Right cardiac atrium (tissue), 5 donors: Measurements from ENCODE around the gene RABAC1. TPM values are rescaled to one million over a fixed set of nuclear protein-coding genes. Genes with fewer than 3 reads are reported as not detected.
A peak's percentile ranks its signal among the peaks of the same experiment; 100 is the strongest.
"Not testable (repeated sequence)": the region's sequence is repeated elsewhere in the genome, so short reads cannot be mapped to it uniquely, and the experiment has no call there.

ENCODE experiments used
- ATAC-seq, 2 donors: fragments of 200-7000 bp; cut with Tn5 transposase; one replicate each; pipeline versions ENCODE4 v1.8.0 to v1.9.1; 2020; ENCODE audit warnings: moderate library complexity in 2 of 2, mild to moderate bottlenecking in 1 of 2
- DNase-seq, 3 donors: peaks; one replicate each; pipeline ENCODE4 v3.0.0-alpha.2; 2020
- H3K27ac ChIP-seq: one replicate; pipeline ENCODE4 v1.5.1; 2013; ENCODE audit warnings: mild to moderate bottlenecking, low read length, control low read depth, moderate library complexity
- H3K27me3 ChIP-seq: one replicate; pipeline ENCODE4 v1.6.1; 2013; ENCODE audit not compliant: control insufficient read depth, insufficient read depth
- H3K4me1 ChIP-seq: one replicate; pipeline ENCODE4 v1.6.1; 2013; ENCODE audit warnings: low read length; ENCODE audit not compliant: control insufficient read depth, insufficient read depth
- H3K4me3 ChIP-seq: one replicate; pipeline ENCODE4 v1.5.1; 2013; ENCODE audit warnings: low read length, control low read depth
- H3K9me3 ChIP-seq: one replicate; pipeline ENCODE4 v1.6.1; 2013; ENCODE audit warnings: low read length; ENCODE audit not compliant: control insufficient read depth
- WGBS: extraction: QIAGEN DNeasy Blood & Tissue Kit; methylation state at CpG from one replicate; pipeline ENCODE4 v1.1.7; 2013; 5-methylcytosine and 5-hydroxymethylcytosine counted together
- intact Hi-C, 4 donors: fragments of 100-400 bp; cut with DNase I; formaldehyde crosslinking; loops; one replicate each; pipeline versions ENCODE4 v1.11.0 to v1.14.0; 2022 to 2023
- polyA plus RNA-seq: library from polyadenylated mRNA; stranded (reverse); fragments of 200-250 nt; gene quantifications from one replicate; pipeline ENCODE4 v1.2.3, GENCODE V29; 2013
- total RNA-seq, 4 donors: library from RNA; stranded (reverse); fragmentation: NEBNext Ultra II Directional; extraction: Animal tissue kit (Norgen Biotek cat#: 25700); gene quantifications; one replicate each; pipeline ENCODE4 v1.2.1, GENCODE V29; 2021
- donor health status: healthy with polysubstance abuse.
- donor health status: DM: no; HTN: yes; CAD: no.
- donor health status: DM: no; HTN: no; CAD: no.
- donor health status: DM: no; HTN: yes; CAD: no; lungs with severe emphysema.
- donor health status: DM: yes; HTN: yes; CAD: no.

Gene RABAC1
- total and polyA plus RNA-seq, 5 donors: 79.6 to 140 (median 94.4) TPM

DNA sequence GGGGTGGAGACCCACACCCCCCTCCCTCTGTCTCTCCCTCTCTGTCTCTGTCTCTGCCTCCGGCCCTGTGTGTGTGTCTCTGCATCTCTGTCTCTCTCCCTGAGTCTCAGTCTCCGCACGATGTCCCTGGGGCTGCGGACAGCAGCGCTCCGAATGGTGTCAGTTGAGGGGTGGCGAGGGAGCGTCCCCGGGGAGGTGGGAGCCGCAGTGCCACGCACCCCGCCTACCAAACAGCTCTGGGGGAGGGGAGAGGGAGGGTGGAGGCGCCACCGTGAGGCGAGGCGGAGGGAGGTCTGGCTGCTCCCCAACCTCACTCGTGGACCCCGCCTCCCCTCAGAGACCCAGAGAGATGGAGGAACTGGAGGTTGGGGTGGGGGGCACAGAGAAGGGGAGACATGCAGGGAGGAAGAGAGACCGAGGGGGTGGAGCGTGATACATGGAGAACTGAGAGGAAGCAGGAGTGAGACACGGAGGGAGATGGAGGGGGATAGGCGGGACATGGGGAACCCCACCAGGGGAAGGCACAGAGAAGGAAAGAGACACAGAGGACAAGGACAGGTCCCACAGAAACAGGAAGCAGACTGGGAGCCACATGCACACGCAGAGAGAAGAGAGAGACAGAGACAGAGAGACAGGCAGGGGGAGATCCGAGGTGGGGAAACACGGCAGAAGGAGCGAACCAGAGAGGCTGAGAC lies 38.1 kb downstream of the RABAC1 start:
- WGBS: 5% methylated on average over 26 of the region's 26 CpGs
- ATAC-seq (no peak), DNase-seq (peak in 2 of 3 donors; percentile 36 to 40)
- Histone ChIP-seq H3K4me1 (no peaks in the 10 kb centered on the region), H3K9me3 (no peaks in the 10 kb centered on the region), H3K4me3 (no peak overlapping the region), H3K27me3 (no peaks in the 10 kb centered on the region), H3K27ac (no peak overlapping the region)
- intact Hi-C loops: no loop called here

DNA sequence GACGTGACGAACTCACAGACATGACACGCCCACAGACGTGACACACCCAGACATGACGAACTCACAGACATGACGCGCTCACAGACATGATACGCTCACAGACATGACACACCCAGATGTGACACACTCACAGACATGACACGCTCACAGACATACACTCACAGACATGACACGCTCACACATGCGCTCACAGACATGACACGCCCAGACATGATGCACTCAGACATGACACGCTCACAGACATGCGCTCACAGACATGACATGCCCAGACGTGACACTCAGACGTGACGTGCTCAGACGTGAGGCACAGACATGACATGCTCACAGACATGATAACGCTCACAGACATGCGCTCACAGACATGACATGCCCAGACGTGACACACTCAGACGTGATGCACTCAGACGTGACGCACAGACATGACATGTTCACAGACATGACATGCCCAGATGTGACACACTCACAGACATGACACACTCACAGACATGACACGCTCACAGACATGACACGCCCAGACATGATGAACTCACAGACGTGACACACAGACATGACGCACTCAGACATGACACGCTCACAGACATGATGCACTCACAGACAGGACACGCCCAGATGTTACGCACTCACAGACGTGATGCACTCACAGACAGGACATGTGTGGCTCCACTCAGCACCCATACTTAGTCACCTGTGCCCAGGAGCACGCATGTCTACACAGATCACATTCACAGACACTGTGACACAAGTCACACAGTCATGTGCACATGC lies 39.0 kb downstream of the RABAC1 start:
- Histone ChIP-seq H3K27me3 (no peaks in the 10 kb centered on the region), H3K4me1 (no peaks in the 10 kb centered on the region), H3K4me3 (no peak overlapping the region), H3K27ac (no peak overlapping the region), H3K9me3 (no peaks in the 10 kb centered on the region)
- intact Hi-C loops: no loop called here
- DNase-seq (peak in 2 of 3 donors; percentile 25 to 26), ATAC-seq (no peak)
- WGBS: 84% methylated on average over 33 of the region's 33 CpGs

DNA sequence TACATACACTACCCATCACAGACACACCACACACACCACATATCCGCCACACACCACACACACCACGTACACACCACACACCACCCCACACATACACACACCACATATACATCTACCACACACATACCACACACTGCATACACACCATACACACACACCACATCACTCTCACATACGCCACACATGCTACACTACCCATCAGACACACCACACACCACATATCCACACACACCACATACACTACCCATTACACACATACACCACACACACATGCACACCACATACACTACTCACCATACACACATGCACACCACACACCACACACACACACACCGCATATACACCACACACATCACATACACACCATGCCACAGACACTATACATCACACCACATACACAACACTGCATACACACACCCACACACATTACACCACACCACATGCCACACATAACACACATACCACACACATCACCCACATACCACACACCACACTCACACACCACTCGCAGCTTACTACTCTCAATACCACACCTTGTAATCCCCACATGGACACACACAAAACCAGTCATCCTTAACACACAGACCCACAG lies 40.4 kb downstream of the RABAC1 start:
- Histone ChIP-seq H3K9me3 (no peaks in the 10 kb centered on the region), H3K4me1 (no peaks in the 10 kb centered on the region), H3K4me3 (no peak overlapping the region), H3K27ac (no peak overlapping the region), H3K27me3 (no peaks in the 10 kb centered on the region)
- ATAC-seq: no peak
- 91% methylated on average over 5 of the region's 5 CpGs for WGBS
- intact Hi-C loops: no loop called here
- DNase-seq: peak in 1 of 3 donors; percentile 5

DNA sequence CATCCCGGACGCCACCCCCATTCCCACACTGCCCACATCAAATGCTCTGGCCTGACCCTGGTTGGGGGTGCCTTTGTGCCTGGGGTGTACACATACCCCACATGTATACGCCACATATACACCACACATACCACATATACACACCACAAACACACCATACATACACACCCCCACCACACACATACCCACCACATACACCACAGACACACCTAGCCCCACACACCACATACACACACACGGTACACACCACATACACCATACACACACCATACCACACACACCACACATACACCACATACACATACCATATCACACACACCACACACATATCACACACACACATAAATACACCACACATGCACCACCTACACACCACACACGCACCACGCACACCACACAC lies 41.0 kb downstream of the RABAC1 start:
- DNase-seq (no peak), ATAC-seq (no peak)
- 86% methylated on average over 6 of the region's 6 CpGs for WGBS
- intact Hi-C loops: no loop called here
- no peaks in the 10 kb centered on the region for H3K27me3 ChIP-seq
- no peak overlapping the region for H3K27ac ChIP-seq
- H3K9me3 ChIP-seq: no peaks in the 10 kb centered on the region
- H3K4me3 ChIP-seq: no peak overlapping the region
- H3K4me1 ChIP-seq: no peaks in the 10 kb centered on the region

DNA sequence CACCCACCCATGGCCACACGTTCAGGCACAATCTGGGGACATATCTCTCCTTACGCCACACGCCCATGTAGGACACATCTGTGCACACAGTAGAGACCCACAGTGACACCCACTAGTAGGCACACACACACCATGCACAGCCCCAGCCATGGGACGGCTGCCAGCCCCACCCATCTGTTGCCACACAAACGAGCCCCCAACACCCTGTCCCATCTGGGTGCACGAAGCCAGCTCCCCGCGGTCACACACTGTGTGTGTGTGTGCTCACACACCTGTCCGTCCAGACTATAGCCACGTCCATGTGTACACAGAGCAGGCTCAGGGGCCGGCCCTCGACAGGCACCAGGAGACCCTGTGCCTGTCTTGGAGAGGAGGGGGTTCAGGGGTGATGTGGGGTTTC lies 41.4 kb downstream of the RABAC1 start:
- Histone ChIP-seq H3K4me1 (no peaks in the 10 kb centered on the region), H3K9me3 (no peaks in the 10 kb centered on the region), H3K27ac (no peak overlapping the region), H3K4me3 (no peak overlapping the region), H3K27me3 (no peaks in the 10 kb centered on the region)
- no peak for ATAC-seq
- WGBS: 59% methylated on average over 12 of the region's 12 CpGs
- intact Hi-C loops: no loop called here
- DNase-seq: peak in 2 of 3 donors; percentile 25 to 55

DNA sequence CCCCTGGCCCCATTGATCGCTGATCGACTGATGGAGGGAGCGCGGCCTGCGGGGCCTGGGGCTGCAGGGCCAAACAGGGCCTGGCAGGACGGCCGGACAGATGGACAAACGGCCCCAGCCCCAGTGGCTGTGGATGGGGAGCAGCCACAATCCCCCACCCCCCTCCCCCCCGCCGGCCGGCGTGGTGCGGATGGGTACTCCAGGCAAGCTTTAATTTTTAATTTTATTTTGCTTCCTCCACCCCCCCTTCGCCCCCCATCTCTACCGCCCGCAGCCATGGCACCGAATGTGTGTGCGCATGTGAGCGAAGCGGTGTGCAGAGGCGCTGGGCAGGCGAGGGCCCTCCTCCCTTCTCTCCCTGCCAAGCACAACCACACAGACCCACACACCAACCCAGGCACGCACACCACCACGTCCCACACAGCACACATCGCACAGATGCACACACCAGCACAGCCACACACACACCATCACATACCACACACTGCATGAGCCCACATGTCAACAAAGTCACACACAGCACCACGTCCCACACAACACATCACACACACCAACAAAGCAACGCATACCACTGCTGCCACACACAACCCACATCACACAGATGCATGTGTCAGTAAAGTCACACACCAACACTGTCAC lies 43.2 kb downstream of the RABAC1 start:
- intact Hi-C loops: no loop called here
- no peak for ATAC-seq
- H3K9me3 ChIP-seq: no peaks in the 10 kb centered on the region
- H3K27me3 ChIP-seq: no peaks in the 10 kb centered on the region
- 28% methylated on average over 27 of the region's 27 CpGs for WGBS
- H3K4me1 ChIP-seq: no peaks in the 10 kb centered on the region
- no peak overlapping the region for H3K4me3 ChIP-seq
- no peak overlapping the region for H3K27ac ChIP-seq
- peak in 2 of 3 donors; percentile 32 to 38 for DNase-seq

DNA sequence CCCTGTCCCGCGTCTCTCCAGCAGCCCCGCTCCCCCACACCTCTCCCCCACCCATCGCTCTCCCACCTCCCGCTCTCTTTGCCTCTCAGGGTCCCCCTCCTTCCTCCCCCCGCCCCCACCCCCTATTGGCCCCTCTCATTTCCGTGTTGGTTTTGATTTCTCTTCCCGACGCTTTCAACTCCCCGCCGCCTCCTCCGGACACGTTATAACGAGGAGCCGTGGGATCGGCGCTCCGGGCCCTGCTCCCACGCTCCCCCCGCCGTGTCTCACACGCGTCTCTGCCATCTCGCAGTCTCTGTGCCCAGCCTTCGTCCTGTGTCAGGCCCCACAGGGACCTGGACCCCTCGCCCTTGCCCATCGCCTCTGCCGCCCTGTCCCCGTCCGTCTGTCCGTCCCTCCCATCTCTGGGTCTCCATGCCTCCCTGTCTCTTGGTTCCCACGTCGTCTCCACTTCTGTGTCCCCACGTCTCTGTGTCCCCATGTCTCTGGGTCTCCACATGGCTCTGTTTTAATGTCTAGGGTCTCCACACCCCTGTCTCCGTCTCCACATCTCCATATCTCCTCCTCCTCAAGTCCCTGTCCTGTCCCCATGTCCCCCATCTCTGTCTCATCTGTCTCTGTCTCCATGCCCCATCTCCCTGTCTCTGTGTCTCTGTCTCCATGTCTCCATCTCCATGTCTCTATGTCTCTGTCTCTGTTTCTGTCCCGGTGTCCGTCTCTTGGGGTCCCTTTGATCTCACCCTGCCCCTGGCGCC lies 43.9 kb downstream of the RABAC1 start:
- DNase-seq (peak in 2 of 3 donors; percentile 33 to 37), ATAC-seq (no peak)
- no peak overlapping the region for H3K4me3 ChIP-seq
- WGBS: 4% methylated on average over 38 of the region's 38 CpGs
- H3K27ac ChIP-seq: no peak overlapping the region
- no peaks in the 10 kb centered on the region for H3K4me1 ChIP-seq
- H3K27me3 ChIP-seq: no peaks in the 10 kb centered on the region
- no peaks in the 10 kb centered on the region for H3K9me3 ChIP-seq
- intact Hi-C loops: no loop called here

DNA sequence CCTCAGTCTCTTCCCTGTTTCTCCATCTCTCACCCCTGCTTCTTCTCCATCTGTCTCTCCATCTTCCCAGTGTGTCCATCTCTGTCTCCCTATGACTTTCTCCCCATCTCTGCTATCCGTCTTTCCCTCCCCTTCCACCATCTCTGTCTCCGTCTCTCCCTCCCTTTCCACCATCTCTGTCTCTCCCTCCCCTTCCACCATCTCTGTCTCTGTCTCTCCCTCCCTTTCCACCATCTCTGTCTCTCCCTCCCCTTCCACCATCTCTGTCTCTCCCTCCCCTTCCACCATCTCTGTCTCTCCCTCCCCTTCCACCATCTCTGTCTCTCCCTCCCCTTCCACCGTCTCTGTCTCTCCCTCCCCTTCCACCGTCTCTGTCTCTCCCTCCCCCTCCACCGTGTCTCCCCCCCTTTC lies 44.7 kb downstream of the RABAC1 start:
- H3K27ac ChIP-seq, intact Hi-C loops, H3K9me3 ChIP-seq, H3K4me3 ChIP-seq, H3K27me3 ChIP-seq, H3K4me1 ChIP-seq, ATAC-seq, DNase-seq: not testable (repeated sequence)
- 15% methylated on average over 4 of the region's 5 CpGs for WGBS

DNA sequence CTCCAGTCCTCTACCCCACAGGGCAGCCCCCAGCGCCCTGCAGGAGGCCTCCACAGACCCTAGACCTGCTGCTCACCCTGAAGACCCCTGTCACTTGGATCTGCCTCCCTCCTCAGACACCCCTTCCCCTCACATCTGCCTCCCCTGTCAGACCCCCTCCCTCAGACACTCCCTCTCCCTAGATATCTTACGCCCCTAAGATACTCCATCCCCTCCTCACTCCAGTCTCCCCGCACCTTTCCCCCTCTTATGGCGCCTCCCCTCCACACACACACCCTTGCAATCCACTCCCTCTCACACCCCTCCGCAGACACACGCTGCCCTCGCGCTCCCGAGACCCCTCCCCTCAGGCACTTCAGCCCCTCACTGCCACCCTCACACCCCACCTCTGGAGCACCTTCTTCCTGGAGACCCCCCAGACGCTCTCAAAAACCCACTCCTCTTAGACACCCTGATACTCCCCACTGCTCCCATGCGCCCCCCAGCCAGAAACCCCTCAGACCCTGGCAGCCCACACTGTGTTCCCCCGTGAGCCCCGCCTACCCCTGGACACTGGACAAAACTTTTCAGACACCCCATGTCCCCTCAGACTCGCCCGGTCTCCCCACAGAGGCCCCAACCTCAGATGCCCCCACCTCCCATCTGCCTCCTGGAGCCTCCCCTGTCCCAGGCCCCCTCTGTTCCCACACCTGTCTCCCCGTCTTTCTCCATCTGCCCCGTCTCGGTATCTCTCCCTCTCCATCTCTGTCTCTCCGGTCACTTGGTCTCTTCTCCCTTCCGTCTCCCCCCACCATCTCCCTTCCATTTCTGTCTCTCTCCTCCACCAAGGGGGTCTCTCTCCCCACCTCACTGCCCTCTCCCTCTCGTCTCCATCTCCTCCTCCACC lies 45.3 kb downstream of the RABAC1 start:
- H3K27me3 ChIP-seq: no peaks in the 10 kb centered on the region
- WGBS: 7% methylated on average over 21 of the region's 21 CpGs
- ATAC-seq (no peak), DNase-seq (peak in 2 of 3 donors; percentile 32 to 39)
- H3K4me3 ChIP-seq: no peak overlapping the region
- H3K4me1 ChIP-seq: no peaks in the 10 kb centered on the region
- intact Hi-C loops: no loop called here
- H3K9me3 ChIP-seq: no peaks in the 10 kb centered on the region
- H3K27ac ChIP-seq: no peak overlapping the region
